ENCODE measurements around the gene PRKCZ.
A peak's percentile ranks its signal among the peaks of the same experiment; 100 is the strongest.

Gene PRKCZ

DNA sequence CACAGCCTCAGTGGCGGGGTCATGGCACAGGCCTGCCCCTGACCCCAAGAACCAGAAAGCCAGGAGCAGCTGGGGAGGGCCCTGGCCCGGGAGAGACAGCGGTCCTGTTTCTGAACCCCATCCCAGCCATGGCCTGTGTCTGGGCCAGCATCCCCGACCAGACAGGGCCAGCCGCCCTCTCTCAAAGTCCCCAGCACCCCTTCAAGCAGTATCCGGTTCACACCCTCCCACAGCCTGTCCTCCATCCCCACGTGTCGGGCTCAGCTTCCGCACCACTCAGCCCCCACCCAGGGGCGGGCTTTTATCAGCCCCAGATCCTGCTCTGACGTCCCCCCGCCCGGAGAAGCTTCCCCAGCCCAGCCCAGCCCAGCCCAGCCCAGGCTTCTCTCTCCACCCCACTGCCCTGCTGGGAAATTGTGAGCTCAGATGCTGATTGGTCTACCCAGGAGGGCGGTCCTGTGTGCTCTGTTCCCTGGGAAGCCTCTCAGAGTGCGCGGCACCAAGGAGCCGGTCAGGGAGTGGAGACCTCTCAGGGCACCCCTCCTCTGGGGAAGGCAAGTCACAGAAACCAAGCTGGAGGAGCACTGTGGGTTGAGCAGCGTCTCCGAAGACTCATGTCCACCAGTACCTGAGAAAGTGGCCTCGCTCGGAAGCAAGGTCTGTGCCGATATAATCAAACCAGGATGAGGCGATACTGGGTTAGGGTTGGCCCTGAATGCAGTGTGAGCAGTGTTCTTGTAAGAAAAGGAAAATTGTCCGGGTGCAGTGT, 149.0 kb downstream of the PRKCZ start:
- DNase-seq: peak; percentile 96

- DNase-seq: no peak
Measured at GRCh38 chr1:2200308-2200943, 150.2 kb downstream of the PRKCZ start.

DNA sequence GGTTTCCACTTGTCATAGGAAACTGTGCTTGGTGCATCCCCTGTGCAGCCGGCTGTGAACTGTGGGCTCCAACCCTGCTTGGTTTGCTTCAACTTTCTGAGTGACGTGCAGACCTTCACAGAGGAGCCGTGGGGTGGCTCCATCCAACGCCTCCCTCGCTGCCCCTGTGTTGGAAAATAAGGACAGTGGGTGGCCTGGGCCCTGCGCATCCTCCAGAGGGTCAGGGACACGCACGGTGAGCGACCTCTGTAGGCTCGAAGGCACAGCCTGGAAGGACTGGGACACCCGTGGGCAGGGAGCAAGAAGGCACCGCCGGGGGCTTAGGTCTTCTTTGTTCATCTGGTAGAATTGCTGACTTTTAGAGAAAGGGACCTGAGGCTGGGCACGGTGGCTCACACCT, 150.9 kb downstream of the PRKCZ start:
- no peak for DNase-seq

GRCh38 chr1:2202008-2202575, 151.9 kb downstream of the PRKCZ start:
- DNase-seq: no peak

DNA sequence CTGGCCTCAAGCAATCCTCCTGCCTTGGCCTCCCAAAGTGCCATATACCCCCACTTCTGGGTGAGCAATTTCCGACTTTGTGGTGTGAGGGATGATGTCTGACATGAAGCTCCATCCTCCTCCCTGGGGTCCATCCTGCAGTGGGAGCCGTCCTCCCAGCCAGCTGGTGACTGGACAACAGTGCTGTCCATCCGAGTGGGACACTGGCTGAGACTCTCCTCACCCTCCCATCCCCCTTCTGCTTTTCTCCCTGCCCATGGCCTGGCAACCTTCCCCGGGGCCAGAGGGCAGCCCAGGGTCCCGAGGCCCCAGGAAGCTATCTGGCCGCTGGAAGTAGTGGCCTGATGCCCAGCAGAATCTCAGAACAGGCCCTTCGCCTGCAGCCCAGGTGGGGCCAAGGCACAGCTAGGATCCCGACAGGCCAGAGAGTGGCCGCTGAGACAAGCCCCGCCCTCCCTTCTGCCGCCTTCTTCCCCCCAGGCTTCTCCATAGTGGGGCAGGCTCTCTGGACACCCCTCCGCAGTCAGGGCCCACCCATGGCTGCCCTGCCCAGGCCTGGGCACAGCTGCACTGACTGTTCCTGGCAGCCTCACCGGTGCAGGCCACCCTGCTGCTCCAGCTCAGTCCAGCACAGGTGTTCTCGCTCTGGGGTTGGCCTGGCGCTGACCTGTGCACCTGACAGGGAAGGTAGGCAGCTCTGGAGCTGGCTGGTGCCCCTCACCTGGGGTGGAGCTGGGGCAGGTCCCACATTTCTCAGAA, 152.8 kb downstream of the PRKCZ start:
- no peak for DNase-seq

DNA sequence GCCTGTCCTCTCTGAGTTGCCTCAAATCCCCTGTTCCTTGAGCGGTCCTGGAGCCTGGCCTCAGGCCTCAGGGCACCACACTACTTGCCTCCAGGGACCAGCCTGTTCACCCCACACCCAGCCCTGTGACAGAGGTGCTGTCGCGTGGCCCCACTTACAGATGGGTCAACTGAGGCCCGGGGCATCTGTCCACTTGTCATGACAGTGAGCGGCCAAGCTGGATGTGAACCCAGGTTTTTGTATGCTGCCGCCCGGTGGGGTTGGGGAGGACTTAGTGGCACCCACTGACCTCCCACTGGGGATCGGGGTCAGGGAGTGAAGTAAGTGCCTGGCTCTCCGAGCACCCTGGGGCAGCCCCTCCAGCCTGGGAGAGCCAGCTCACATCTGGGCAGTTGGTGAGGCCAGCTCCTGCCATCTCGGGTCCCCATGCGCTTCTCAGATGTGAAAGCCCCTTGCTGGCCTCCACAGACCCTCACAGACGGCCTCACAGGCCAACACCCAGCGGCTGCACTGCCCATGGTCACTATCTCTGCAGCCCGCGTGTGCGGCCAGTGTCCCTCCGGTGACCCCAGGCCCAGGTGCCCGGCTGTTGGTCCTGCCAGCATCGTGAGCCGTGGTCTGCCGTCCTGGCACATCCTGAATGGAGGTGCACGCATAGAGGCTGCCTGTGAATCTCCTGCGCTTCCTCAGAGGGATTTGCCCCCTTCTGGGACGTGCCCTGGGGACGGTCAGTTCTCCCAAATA, 153.6 kb downstream of the PRKCZ start:
- no peak for DNase-seq

- peak; percentile 97 for DNase-seq
Measured at GRCh38 chr1:2204415-2205190, 154.4 kb downstream of the PRKCZ start.

- peak; percentile 97 for DNase-seq
Measured at GRCh38 chr1:2205191-2205952, 155.2 kb downstream of the PRKCZ start.

DNA sequence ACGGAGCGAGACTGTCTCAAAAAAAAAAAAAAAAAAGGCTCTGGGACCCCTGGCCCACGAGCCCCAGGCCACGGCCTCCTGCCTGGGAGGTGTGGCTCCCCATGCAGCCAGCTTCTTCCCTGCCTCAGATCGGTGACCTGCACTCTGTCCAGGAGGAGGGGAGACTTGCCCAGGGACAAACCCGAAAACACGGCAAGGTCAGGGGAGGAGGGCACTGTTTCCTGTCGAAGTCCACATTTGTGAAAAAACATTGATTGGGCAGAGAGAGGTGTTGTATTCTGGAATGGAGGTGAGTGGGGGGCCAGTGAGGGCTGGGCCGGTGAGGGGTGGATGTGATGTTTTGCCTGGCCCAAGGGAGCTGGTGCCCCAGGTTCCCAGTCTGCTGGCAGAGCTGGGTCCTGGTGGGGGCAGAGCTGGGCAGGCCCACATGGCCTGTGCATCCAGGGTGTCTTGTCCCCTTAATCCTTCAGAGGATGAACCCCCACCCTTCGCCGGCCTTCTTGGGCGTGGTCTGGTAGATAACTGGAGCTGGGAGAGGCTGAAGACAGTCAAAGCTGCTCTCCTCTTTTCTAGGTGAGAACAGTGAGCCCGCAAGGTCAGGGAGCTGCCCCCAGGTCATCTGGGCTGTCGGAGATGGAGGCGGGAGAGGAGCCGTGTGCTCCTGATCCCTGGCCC, 156.7 kb downstream of the PRKCZ start:
- DNase-seq: no peak

DNA sequence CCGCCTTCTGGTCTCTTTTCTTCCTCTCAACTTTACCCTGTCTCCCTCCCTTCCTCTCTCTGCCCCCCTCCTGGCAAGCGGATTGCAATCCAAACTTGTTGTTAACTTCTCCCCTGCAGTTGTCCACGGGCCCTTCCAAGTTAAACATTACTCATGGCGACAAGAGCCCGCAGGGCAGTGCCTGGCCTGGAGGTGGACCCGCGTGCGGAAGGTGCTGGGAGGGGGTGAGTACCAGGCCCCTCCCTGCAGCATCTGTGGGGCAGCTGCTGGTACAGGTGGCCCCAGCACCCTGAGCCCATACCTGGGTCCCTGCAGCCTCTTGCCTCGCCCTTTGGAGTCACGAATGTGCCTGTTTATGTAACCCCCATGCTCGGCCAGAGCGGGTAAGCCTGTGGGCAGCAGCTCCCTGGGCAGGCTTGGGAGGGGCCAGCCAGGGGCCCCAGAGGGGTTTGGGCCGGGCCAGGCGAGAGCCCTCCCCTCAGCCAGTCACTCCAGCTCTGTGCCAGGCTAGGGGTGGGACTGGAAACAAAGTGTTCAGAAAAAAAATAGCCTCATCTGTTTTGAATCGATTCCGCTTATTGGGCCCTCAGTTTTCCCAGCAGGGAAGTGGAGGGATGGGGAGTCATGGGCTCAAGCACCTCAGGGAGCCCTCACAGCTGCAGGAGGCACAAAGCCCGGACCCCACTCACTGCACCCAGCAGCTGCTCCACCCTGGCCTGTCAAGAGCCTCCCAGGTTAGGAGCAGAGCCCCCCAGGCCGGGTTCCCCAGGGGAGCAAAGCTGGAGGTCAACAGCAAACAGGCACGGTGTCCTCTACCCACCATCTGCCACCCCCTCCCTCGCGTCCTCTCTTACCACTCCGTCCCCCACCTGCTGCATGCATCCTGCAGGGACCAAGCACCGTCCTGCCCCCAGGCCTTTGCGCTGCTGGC, 158.4 kb downstream of the PRKCZ start:
- no peak for DNase-seq

GRCh38 chr1:2209400-2210083, 159.3 kb downstream of the PRKCZ start:
- no peak for DNase-seq

- DNase-seq: no peak
Measured at GRCh38 chr1:2210084-2210653, 160.0 kb downstream of the PRKCZ start.

- DNase-seq: no peak
Measured at GRCh38 chr1:2210786-2211185, 160.6 kb downstream of the PRKCZ start.

DNA sequence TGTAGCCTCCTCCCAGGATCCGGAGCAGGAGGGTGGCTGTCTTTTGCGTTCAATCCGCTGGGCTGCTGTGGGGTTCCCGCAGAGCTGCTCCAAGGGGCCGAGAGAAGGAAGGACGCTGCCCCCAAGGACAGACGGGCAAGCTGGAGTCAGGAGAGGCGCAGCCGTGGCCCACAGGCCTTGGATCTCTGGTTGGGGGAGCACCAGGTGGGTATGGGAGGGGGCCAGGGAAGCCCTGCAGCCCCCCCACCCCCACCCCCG, 162.0 kb downstream of the PRKCZ start:
- no peak for DNase-seq

DNA sequence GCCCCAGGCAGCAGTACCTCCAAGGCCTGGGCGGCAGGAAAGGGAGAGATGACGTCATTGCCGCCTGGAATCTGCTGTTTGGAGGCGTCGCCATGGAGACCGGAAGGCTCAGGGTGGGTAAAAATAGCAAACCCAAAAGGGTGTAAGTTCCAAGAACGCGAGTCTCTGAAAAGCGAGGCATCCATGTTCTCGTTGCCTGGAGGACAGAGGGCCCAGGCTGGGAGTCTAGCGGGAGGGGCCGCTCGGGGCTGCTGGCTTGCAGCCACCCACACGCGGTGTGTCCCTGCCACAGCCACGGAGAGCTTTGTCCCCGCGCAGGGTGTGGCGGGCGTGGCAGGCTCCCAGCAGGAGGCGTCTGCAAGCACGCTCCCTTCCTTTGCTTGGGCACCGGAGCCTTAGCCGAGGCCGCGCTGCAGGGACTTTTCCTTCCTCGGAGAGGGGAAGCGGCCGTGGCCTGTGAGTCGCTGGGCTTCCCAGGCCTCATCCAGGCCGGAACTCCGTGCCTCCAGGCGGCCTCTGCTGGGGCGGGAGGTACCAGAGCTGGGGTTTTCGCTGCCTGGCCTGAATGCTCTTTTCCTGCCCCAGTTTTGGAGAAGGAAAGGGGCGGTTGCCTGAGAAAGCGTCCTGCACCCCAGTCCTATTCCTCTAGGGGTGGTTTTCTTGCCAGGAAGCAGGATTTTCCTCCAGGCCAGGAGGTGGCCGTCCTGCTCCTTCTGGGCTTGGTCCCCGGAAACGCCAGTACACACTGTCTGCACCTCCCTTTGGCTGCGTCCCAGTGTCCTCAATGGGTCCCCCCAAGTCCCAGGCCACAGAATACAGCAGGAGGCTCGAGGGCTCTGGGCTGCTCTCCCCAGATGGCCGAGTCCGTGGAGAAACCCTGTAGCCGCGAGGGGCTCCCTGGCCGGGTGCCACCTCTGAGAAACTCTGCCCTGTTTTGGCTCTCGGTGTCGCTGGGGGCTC, 162.6 kb downstream of the PRKCZ start:
- no peak for DNase-seq

DNA sequence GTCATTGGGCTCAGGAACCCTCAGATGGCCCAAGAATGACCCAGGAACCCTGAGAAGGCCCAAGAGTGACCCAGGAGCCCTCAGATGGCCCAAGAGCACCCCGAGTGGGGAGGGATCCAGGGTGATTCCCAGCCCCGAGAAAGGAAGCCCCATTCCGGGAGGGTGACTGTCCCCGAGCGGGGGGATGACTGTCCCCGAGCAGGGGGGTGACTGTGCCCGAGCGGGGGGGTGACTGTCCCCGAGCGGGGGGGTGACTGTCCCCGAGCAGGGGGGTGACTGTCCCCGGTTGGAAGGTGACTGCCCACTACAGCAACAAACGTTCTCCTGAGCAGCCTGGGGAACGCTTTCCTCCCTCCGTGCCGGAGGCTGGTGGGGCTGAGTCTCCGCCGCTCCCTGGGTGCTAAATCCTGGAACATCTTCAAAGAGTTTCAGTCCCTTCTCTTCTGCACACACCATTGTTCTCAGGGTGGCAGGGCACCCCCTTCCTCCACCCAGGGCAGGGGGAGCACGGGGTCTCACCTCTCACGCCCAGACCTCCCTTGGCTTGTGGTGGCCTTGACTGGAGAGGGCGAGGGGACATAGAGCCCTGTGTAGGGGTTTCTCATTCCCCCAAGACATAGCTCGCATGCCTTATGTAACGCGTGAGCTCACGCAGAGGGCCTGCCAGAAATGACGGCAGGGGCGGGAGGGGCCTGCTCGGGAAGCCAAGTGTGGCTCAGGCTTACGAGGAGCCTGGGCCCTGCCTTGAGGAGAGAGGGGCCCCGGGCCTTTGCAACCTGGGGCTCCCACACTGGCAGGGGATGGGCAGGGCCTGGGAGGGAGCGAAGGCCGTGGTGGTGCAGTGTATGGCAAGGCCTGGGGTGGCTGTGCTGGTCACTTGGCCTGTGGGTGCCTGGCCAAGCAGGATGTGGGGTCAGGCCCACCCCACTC, 163.6 kb downstream of the PRKCZ start:
- no peak for DNase-seq

Measured in NCI-H82 (cell line).